Stimulated activated CD8-positive, alpha-beta memory T cell treated with anti-CD3 and anti-CD28 coated beads, Interleukin-7, amount 100 ng/mL, for 24 hours (primary cell): ENCODE results near the gene SHC4.

Experiments
- DNase-seq: peaks from one replicate; pipeline ENCODE4 v3.0.0-alpha.2; 2020; ENCODE audit warnings: low read depth

The SHC4 gene

GRCh38 chr15:48968066-48968465 is 4.3 kb upstream of the SHC4 start:
- no peak for DNase-seq

- no peak for DNase-seq
Measured at GRCh38 chr15:48967336-48967735, 3.6 kb upstream of the SHC4 start.

GRCh38 chr15:48966595-48967301 is 3.0 kb upstream of the SHC4 start:
- no peak for DNase-seq

GRCh38 chr15:48965972-48966371 is 2.3 kb upstream of the SHC4 start:
- DNase-seq, result no peak

GRCh38 chr15:48964898-48965297 is 1.2 kb upstream of the SHC4 start:
- no peak for DNase-seq

- no peak for DNase-seq
Measured at GRCh38 chr15:48962662-48963523, 826 bp downstream of the SHC4 start.

- DNase-seq, result no peak
Measured at GRCh38 chr15:48955967-48956366, 7.8 kb downstream of the SHC4 start.

GRCh38 chr15:48955370-48955769 is 8.3 kb downstream of the SHC4 start:
- DNase-seq, result no peak

- no peak for DNase-seq
Measured at GRCh38 chr15:48954538-48954937, 9.2 kb downstream of the SHC4 start.

- DNase-seq, result no peak
Measured at GRCh38 chr15:48946840-48947187, 16.9 kb downstream of the SHC4 start.

- DNase-seq, result no peak
Measured at GRCh38 chr15:48946074-48946839, 17.5 kb downstream of the SHC4 start.

- DNase-seq, result no peak
Measured at GRCh38 chr15:48945386-48945785, 18.3 kb downstream of the SHC4 start.

- no peak for DNase-seq
Measured at GRCh38 chr15:48941904-48942303, 21.8 kb downstream of the SHC4 start.

GRCh38 chr15:48940508-48940907 is 23.2 kb downstream of the SHC4 start:
- no peak for DNase-seq

- DNase-seq, result no peak
Measured at GRCh38 chr15:48939648-48940047, 24.1 kb downstream of the SHC4 start.

- DNase-seq, result no peak
Measured at GRCh38 chr15:48937886-48938285, 25.8 kb downstream of the SHC4 start.

GRCh38 chr15:48936666-48937065 is 27.1 kb downstream of the SHC4 start:
- DNase-seq, result no peak

GRCh38 chr15:48935236-48935635 is 28.5 kb downstream of the SHC4 start:
- DNase-seq, result no peak

GRCh38 chr15:48930735-48931134 is 33.0 kb downstream of the SHC4 start:
- no peak for DNase-seq

- DNase-seq, result no peak
Measured at GRCh38 chr15:48929661-48930060, 34.1 kb downstream of the SHC4 start.

- DNase-seq, result no peak
Measured at GRCh38 chr15:48928877-48929538, 34.7 kb downstream of the SHC4 start.

- no peak for DNase-seq
Measured at GRCh38 chr15:48925714-48926223, 38.0 kb downstream of the SHC4 start.
